Activated T-helper 1 cell treated with anti-CD3 and anti-CD28 coated beads, Interleukin-12 subunit alpha, Interleukin-12 subunit beta, Interleukin-2, Interleukin-4 antibody, amounts not matched to agents 30 ng/mL and 10 ng/mL and 1 ng/mL, durations not matched to agents 14 hours and 24 hours and 36 hours (primary cell): ENCODE data around the gene TBCA. TPM values are rescaled to one million over a fixed set of nuclear protein-coding genes. Genes with fewer than 3 reads are reported as not detected.
"Not testable (repeated sequence)": the region's sequence is repeated elsewhere in the genome, so short reads cannot be mapped to it uniquely, and the experiment has no call there.

Experiments used
- DNase-seq: peaks from one replicate; pipeline ENCODE4 v3.0.0; 2021; ENCODE audit warnings: low spot score
- H3K27ac Mint-ChIP-seq: one replicate; pipeline ENCODE4 v1.8.0; 2021; ENCODE audit warnings: mild to moderate bottlenecking, mixed read lengths
- H3K27me3 Mint-ChIP-seq: one replicate; pipeline ENCODE4 v1.8.0; 2022; ENCODE audit warnings: mild to moderate bottlenecking, moderate library complexity, mixed read lengths; ENCODE audit not compliant: insufficient read depth
- H3K36me3 Mint-ChIP-seq: one replicate; pipeline ENCODE4 v1.8.0; 2021; ENCODE audit warnings: low read depth, mixed read lengths
- H3K4me1 Mint-ChIP-seq: one replicate; pipeline ENCODE4 v1.8.0; 2021; ENCODE audit warnings: low read depth, mixed read lengths
- H3K4me3 Mint-ChIP-seq: one replicate; pipeline ENCODE4 v1.8.0; 2021; ENCODE audit warnings: mild to moderate bottlenecking, moderate library complexity, mixed read lengths
- H3K9me3 Mint-ChIP-seq: one replicate; pipeline ENCODE4 v1.8.0; 2021; ENCODE audit warnings: mixed read lengths
- intact Hi-C: fragments of 100-400 bp; cut with micrococcal nuclease; formaldehyde crosslinking; loops from one replicate; pipeline ENCODE4 v1.15.1; 2024
- total RNA-seq: library from RNA; stranded (reverse); gene quantifications from 2 replicates; pipeline ENCODE4 v1.2.3, GENCODE V29; 2022

TBCA gene
- total RNA-seq, 1 donor from 2014 or later: 179 TPM

DNA sequence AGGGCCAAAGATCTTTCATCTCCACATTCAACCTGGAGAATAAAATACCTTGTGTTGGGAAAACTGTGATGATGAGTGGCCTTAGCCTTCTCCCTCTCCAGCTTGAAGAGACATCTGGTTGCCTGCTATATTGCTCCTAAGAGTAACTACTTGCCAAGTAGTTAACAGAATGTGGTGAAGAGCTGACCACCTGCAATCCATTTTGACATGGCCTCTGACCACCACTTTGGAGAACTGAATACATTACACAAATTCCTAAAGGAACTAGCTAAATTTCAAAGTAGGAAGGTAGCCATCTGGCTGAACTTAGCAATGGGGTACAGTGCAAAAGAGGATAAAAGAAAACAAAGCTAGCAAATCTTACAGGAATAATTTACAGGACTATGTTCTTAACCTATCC, 7.2 kb downstream of the TBCA start:
- Mint-ChIP-seq H3K27ac (no peak overlapping the region), H3K9me3 (peaks cover 5% of the 10 kb centered on the region), H3K36me3 (peaks cover 35% of the 10 kb centered on the region), H3K4me3 (no peak overlapping the region), H3K4me1 (peaks cover 35% of the 10 kb centered on the region), H3K27me3 (no peaks in the 10 kb centered on the region)
- DNase-seq: no peak
- intact Hi-C loops: no loop called here

DNA sequence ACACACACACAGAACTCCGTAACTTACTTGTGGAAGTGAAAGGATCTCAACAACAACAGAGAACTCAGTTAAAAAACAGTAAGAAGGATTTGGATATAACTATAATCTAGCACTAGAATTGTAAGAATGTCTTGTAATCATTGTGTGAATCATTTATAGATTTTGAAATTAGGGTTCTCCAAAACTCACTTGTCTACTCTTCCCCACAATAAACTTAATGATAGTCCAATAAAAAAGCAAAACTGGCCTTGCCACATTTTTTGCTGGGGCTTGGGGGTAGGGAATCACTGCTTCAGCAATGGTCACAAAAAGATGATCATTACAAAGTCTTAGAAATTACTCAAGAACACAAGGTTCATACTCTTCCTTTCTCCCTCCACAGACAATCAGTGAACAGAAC, 8.8 kb downstream of the TBCA start:
- Mint-ChIP-seq H3K4me1 (peaks cover 23% of the 10 kb centered on the region), H3K36me3 (peaks cover 41% of the 10 kb centered on the region), H3K4me3 (no peak overlapping the region), H3K27me3 (no peaks in the 10 kb centered on the region), H3K27ac (no peak overlapping the region), H3K9me3 (peaks cover 5% of the 10 kb centered on the region)
- no peak for DNase-seq
- intact Hi-C loops: no loop called here

DNA sequence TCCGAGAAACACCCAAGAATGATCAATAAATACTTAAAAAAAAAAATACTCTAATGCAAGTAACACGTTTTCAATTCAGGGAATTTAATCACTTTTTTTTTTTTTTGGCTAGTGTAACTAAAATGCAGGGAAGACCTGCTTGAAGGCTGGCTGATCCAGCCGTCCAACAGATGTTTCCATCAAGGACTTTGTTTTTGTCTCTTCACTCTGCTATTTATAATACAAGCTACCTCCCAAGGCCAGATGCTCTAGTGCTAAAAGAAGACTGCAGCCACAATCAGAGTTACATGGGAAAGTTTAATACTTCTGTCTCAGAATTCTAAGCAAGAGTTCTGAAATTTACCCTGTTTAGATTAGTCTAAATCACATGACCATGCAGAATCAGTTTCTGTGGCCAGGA, 14.5 kb downstream of the TBCA start:
- H3K36me3 Mint-ChIP-seq: peaks cover 35% of the 10 kb centered on the region
- peaks cover 15% of the 10 kb centered on the region for H3K4me1 Mint-ChIP-seq
- no peak overlapping the region for H3K4me3 Mint-ChIP-seq
- no peak for DNase-seq
- H3K27me3 Mint-ChIP-seq: no peaks in the 10 kb centered on the region
- peaks cover 5% of the 10 kb centered on the region for H3K9me3 Mint-ChIP-seq
- H3K27ac Mint-ChIP-seq: no peak overlapping the region
- intact Hi-C loops: no loop called here

DNA sequence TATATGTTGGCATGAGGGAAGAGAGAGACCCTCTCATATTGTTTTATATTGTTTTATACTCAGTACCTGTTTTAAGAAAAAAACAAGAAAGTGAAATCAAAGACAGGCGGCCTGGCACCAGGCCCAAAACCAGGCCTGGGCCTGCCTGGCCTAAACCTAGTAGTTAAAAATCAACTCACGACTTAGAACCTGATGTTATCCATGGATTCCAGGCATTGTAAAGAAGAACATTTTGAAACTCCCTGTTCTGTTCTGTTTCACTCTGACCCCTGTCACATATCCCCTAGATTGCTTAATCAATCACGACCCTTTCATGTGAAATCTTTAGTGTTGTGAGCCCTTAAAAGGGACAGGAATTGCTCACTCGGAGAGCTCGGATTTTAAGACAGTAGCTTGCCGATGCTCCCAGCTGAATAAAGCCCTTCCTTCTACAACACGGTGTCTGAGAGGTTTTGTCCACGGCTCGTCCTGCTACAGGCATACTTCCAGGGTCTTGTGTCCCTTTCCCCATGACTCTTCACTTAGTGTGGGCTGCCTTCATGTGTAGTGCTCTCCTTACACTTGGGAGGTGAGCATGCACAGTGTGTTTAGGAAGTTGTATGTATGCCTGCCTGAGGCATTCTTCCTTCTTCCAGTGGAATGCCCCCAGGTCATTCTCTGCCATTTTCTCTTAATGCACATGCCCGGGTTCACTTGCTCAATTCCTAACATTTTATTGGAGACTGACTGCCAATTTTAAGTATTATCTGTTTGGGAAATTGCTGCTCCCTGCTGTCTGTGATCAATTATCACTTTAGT, 17.8 kb downstream of the TBCA start:
- no peak for DNase-seq
- H3K36me3 Mint-ChIP-seq: peaks cover 26% of the 10 kb centered on the region

DNA sequence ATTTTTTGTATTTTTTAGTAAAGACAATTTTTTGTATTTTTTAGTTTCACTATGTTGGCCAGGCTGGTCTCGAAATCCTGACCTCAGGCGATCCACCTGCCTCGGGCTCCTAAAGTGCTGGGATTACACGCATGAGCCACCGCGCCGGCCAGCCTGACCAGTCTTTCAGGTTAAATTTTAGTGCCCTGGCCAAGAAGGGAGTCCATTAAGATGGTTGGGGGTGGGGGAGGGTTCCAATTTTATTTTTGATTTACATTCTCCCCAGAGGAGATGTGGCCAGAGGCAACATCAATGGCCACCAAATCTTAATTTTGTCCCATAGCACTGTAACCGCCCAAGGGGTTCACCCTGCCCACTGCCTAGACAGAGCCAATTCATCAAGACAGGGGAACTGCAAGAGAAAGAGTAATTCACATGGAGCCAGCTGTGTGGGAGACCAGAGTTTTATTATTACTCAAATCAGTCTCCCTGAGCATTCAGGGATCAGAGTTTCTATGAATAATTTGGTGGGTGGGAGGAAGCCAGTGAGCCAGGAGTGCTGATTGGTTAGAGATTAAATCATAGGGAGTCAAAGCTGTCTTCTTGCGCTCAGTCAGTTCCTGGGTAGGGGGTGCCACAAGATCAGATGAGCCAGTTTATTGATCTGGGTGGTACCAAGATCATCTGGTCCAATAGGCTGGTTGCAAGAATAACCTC, 24.7 kb downstream of the TBCA start:
- Mint-ChIP-seq H3K4me1 (peaks cover 12% of the 10 kb centered on the region), H3K36me3 (peaks cover 5% of the 10 kb centered on the region), H3K27ac (no peak overlapping the region), H3K9me3 (no peaks in the 10 kb centered on the region), H3K4me3 (no peak overlapping the region), H3K27me3 (no peaks in the 10 kb centered on the region)
- intact Hi-C loops: loop anchor here (1.0 kb wide), 1 partner anchor 25 kb away; the partner anchor contains the start of gene TBCA
- no peak for DNase-seq

More for the DNA sequence above, 17.8 kb downstream of the TBCA start:
- intact Hi-C loops: no loop called here
- H3K4me3 Mint-ChIP-seq: no peak overlapping the region
- no peaks in the 10 kb centered on the region for H3K9me3 Mint-ChIP-seq
- H3K4me1 Mint-ChIP-seq: peaks cover 16% of the 10 kb centered on the region
- H3K27ac Mint-ChIP-seq: no peak overlapping the region
- H3K27me3 Mint-ChIP-seq: no peaks in the 10 kb centered on the region

DNA sequence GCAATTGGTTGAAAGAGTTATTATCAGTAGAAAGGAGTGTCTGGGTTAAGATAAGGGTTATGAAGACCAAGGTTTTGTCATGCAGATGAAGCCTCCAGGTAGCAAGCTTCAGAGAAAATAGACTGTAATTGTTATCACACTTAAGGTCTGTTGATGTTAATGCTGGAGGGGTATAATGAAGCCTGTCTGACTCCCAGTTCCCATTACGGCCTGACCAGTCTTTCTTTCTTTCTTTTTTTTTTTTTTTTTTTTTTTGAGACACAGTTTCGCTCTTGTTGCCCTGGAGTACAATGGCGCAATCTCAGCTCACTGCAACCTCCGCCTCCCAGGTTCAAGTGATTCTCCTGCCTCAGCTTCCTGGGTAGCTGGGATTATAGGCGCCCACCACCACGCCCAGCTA, 25.2 kb downstream of the TBCA start:
- not testable (repeated sequence) for H3K36me3 Mint-ChIP-seq, DNase-seq, H3K9me3 Mint-ChIP-seq, H3K27me3 Mint-ChIP-seq, H3K4me3 Mint-ChIP-seq, H3K27ac Mint-ChIP-seq, H3K4me1 Mint-ChIP-seq
- intact Hi-C loops: loop anchor here (1.0 kb wide), 1 partner anchor 25 kb away; the partner anchor contains the start of gene TBCA

DNA sequence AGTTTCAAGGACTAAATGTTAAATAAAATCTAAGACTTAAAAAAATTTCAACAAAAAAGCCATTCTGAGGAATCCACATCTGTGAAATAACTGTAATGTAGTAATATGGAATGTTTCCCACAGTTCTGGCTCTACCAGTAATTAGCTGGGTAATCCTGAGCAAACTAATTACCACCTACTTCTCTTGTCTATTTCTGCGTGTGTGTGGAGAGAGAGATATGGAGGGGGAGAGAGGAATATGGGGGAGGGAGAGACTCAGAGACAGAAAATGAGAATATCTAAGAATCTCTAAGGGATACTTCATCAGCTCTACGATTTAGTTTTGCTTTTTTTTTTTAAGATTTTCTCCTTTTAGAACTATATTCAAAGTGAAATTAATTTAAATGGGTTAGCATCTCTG, 28.0 kb downstream of the TBCA start:
- intact Hi-C loops: no loop called here
- Mint-ChIP-seq H3K4me1 (peaks cover 7% of the 10 kb centered on the region), H3K27ac (no peak overlapping the region), H3K27me3 (no peaks in the 10 kb centered on the region), H3K4me3 (no peak overlapping the region), H3K36me3 (peaks cover 2% of the 10 kb centered on the region), H3K9me3 (no peaks in the 10 kb centered on the region)
- DNase-seq: no peak

DNA sequence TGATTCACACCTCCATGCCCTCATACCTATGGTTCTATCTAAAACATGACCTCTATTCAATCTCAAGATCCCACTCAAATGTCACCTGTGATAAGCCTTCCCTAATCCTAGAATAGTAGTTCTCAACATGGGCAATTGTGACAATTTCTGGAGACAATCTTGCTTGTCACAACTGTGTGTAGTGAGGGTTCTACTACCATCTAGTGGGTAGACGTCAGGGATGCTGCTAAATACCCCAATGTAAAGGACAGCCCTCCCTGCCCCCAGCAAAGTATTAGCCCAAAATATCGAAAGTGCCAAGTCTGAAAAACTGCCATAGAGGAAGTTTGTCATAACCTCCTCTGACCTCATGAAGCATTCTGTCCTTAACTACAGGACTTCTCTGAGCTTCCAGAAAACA, 32.0 kb downstream of the TBCA start:
- intact Hi-C loops: no loop called here
- no peak overlapping the region for H3K4me3 Mint-ChIP-seq
- H3K27me3 Mint-ChIP-seq: no peaks in the 10 kb centered on the region
- H3K9me3 Mint-ChIP-seq: no peaks in the 10 kb centered on the region
- no peaks in the 10 kb centered on the region for H3K4me1 Mint-ChIP-seq
- DNase-seq: no peak
- H3K27ac Mint-ChIP-seq: no peak overlapping the region
- no peaks in the 10 kb centered on the region for H3K36me3 Mint-ChIP-seq

DNA sequence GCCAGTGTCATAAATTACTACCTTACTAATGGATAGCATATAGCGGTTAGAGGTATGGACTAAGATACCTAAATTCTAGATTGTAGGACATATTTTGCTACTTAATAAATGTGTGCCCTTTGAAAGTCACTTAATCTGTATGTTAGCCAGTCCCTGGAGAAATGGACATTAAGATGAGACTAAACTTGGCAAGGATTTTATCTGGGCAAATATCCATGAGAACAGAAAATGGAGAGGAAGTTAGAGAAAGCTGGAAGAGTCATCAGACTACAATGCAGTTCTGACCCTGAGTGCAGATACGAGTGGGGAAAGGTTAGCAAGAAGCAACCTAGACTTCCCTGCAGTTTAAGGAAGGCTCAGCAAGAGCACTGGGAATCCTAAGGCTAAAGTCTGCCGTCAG, 33.0 kb downstream of the TBCA start:
- Mint-ChIP-seq H3K27me3 (no peaks in the 10 kb centered on the region), H3K9me3 (no peaks in the 10 kb centered on the region), H3K36me3 (no peaks in the 10 kb centered on the region), H3K4me1 (no peaks in the 10 kb centered on the region), H3K27ac (no peak overlapping the region), H3K4me3 (no peak overlapping the region)
- intact Hi-C loops: no loop called here
- DNase-seq: no peak

DNA sequence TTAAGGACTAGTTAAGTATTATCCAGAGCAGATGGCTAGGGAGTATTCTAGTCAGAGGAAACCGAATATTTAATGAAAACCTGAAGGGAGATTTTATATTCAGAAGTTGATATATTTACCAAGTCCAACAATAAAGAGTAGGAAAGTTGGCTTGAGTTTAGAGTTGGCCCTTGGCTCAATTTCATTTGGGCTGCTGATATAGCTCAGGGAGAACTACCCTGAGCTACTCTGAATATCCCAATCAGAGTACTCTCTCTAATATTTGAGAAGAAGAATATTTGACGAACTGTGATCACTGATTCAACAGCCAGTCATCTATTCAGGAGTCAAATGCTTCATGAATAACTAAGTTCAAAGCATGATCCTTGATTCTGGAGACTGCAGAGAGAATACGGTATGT, 34.5 kb downstream of the TBCA start:
- Mint-ChIP-seq H3K36me3 (no peaks in the 10 kb centered on the region), H3K4me3 (no peak overlapping the region)

DNA sequence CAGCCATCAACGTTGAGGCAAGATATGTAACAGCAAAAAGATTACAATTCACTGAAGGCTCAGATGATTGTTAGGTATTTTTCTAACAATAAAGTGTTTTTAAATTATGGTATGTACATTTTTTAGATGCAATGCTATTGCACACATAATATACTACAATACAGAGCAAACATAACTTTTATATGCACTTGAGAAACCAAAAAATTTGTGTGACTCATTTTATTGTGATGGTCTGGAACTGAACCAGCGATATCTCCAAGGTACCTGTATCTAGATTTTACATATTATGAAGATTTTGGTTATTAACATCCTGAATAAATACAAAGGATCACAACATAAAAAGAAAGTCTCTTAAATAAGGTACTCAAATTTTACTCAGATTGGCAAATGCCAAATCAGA, 41.3 kb downstream of the TBCA start:
- H3K36me3 Mint-ChIP-seq: peaks cover 6% of the 10 kb centered on the region
- no peaks in the 10 kb centered on the region for H3K9me3 Mint-ChIP-seq
- no peak for DNase-seq
- peaks cover 8% of the 10 kb centered on the region for H3K4me1 Mint-ChIP-seq
- no peaks in the 10 kb centered on the region for H3K27me3 Mint-ChIP-seq
- H3K27ac Mint-ChIP-seq: no peak overlapping the region
- H3K4me3 Mint-ChIP-seq: no peak overlapping the region
- intact Hi-C loops: no loop called here

More for the DNA sequence above, 34.5 kb downstream of the TBCA start:
- Mint-ChIP-seq H3K27ac (no peak overlapping the region), H3K4me1 (no peaks in the 10 kb centered on the region), H3K27me3 (no peaks in the 10 kb centered on the region), H3K9me3 (no peaks in the 10 kb centered on the region)
- no peak for DNase-seq
- intact Hi-C loops: no loop called here

DNA sequence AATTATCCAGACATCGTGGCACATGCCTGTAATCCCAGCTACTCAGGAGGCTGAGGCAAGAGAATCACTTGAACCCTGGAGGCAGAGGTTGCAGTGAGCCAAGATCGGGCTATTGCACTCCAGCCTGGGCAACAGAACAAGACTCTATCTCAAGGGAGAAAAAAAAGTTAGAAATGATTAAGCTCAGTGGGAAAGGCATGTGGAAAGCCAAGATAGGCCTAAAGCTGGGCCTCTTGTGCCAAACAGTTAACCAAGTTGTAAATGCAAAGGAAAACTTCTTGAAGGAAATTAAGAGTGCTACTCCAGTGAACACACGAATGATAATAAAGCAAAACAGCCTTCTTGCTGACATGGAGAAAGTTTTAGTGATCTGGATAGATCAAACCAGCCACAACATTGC, 43.0 kb downstream of the TBCA start:
- Mint-ChIP-seq H3K27me3 (no peaks in the 10 kb centered on the region), H3K4me3 (no peak overlapping the region), H3K9me3 (no peaks in the 10 kb centered on the region), H3K27ac (no peak overlapping the region), H3K36me3 (peaks cover 6% of the 10 kb centered on the region), H3K4me1 (peaks cover 8% of the 10 kb centered on the region)
- no peak for DNase-seq
- intact Hi-C loops: no loop called here

DNA sequence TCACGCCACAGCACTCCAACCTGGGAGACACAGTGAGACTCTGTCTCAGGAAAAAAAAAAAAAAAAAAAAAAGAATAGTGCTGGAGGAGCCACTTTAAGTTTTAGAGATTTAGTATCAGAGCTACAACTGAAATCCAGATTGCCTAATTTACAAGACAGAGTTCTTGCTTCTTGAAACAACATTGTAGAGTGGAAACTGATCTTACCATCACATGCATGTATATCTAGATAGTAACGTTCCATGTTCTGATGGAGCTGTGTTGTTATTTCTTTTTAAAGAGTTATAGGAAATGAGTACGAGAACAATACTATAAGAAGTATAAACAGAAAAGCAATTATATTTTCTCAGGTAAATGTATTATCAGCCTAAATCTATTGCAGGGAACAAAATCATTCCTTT, 48.9 kb downstream of the TBCA start:
- no peak for DNase-seq
- Mint-ChIP-seq H3K27ac (no peak overlapping the region), H3K9me3 (no peaks in the 10 kb centered on the region), H3K27me3 (no peaks in the 10 kb centered on the region), H3K4me3 (no peak overlapping the region), H3K4me1 (no peaks in the 10 kb centered on the region), H3K36me3 (peaks cover 2% of the 10 kb centered on the region)
- intact Hi-C loops: no loop called here
